ENCODE measurements around the gene NUAK2. TPM values are rescaled to one million over a fixed set of nuclear protein-coding genes. Genes with fewer than 3 reads are reported as not detected.

The NUAK2 gene
- 7.0 and 8.2 TPM in 2 replicates for polyA plus RNA-seq (2011; rRNA removed)
- polyA minus RNA-seq (2011; rRNA and poly(A)+ RNA removed): 12.5 and 20.1 TPM in 2 replicates

DNA sequence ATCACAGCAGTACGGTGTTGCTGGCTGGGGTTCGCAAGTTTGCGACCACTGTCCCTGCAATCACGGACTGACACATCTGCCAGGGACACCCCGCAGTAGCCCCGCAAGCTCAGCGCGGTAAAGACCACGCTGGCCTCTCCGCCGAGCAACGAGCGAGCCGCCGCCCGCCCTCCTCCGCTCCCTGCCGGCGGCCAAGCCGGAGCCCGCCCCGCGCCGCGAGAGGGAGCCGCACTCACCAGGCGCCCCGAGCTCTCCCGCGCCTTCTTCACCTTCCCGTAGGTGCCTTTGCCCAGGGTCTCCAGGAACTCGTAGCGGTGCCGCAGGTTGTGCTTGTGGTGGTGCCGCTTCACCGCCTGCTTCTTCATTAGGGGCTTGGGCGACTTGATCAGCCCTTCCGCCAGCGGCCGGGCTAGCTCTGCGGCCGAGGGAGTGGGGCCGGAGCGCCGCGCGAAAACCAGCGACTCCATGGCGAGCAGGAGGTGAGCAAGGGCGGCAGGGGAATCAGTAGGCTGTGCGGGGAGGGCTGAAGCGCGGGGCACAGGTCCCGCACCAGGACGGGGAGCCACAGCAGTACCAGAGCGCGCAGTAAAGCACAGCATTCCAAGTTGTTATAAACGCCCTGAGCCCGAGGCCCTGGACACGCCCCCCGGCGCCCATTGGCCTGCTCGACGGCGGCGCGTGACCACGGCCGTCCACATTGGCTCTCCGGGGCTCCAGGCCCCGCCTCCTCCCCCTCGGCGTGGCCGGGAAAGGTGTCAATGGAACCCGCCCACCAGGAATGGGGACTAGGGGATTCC, at the start of gene NUAK2:
Gene NUAK2, minus strand, starts transcription at position 584 of the 797 bp plus-strand sequence. Its CDS starts 117 bp downstream, at position 467.
- ChIA-PET CTCF (interaction anchor here (0.6 to 14.1 kb wide), 10 partner anchors 14 to 1308 kb away, joined by 3 to 603 read pairs (median 4); no protein-coding TSS in a partner anchor), POLR2A (interaction anchor here (0.6 to 2.1 kb wide), 8 partner anchors 20 to 170 kb away, joined by 3 to 8 read pairs (median 5); no protein-coding TSS in a partner anchor)
- DNase-seq (ENCODE audit: low read depth, low spot score): peak; percentile 61
- Histone ChIP-seq H3K9me3 (ENCODE audit: control insufficient read depth, insufficient read depth, low read length) (peaks cover 5% of the 10 kb centered on the region; the same call in 1 of the 2 replicates), H3K27ac (ENCODE audit: low read depth, low read length) (peak within 1 kb of the TSS; percentile 80), H3K4me3 (ENCODE audit: low read depth, low read length) (peak within 1 kb of the TSS; percentile 93), H3K27me3 (ENCODE audit: control insufficient read depth, insufficient read depth, low read length) (peaks cover 4% of the 10 kb centered on the region)
- peak; percentile 41 for TF ChIP-seq CTCF (IDR thresholded peaks at IDR 0.05; ENCODE audit: low read depth, low read length)

- TF ChIP-seq CTCF (IDR thresholded peaks at IDR 0.05; ENCODE audit: low read depth, low read length): no peak
- CTCF ChIA-PET: interaction anchor here (2.9 to 3.5 kb wide), 2 partner anchors 17 to 154 kb away, joined by 11 to 22 read pairs; no protein-coding TSS in a partner anchor
- no peaks in the 10 kb centered on the region; the same call in 1 of the 2 replicates for H3K9me3 ChIP-seq (ENCODE audit: control insufficient read depth, insufficient read depth, low read length)
- no peak overlapping the region for H3K27ac ChIP-seq (ENCODE audit: low read depth, low read length)
- H3K27me3 ChIP-seq (ENCODE audit: control insufficient read depth, insufficient read depth, low read length): no peaks in the 10 kb centered on the region
- POLR2A ChIA-PET: no interaction called here
- DNase-seq (ENCODE audit: low read depth, low spot score): no peak
- no peak overlapping the region for H3K4me3 ChIP-seq (ENCODE audit: low read depth, low read length)
These were observed 49.2 kb upstream of the NUAK2 start for GRCh38 chr1:205370780-205371179.

GRCh38 chr1:205369701-205370123, 48.2 kb upstream of the NUAK2 start:
- Histone ChIP-seq H3K4me3 (ENCODE audit: low read depth, low read length) (no peak overlapping the region), H3K9me3 (ENCODE audit: control insufficient read depth, insufficient read depth, low read length) (no peaks in the 10 kb centered on the region; the same call in 1 of the 2 replicates), H3K27me3 (ENCODE audit: control insufficient read depth, insufficient read depth, low read length) (no peaks in the 10 kb centered on the region), H3K27ac (ENCODE audit: low read depth, low read length) (no peak overlapping the region)
- CTCF ChIA-PET: interaction anchor here (3.5 kb wide), 1 partner anchor 15 kb away, joined by 22 read pairs; no protein-coding TSS in a partner anchor
- DNase-seq (ENCODE audit: low read depth, low spot score): no peak
- POLR2A ChIA-PET: no interaction called here
- TF ChIP-seq CTCF (IDR thresholded peaks at IDR 0.05; ENCODE audit: low read depth, low read length): no peak

DNA sequence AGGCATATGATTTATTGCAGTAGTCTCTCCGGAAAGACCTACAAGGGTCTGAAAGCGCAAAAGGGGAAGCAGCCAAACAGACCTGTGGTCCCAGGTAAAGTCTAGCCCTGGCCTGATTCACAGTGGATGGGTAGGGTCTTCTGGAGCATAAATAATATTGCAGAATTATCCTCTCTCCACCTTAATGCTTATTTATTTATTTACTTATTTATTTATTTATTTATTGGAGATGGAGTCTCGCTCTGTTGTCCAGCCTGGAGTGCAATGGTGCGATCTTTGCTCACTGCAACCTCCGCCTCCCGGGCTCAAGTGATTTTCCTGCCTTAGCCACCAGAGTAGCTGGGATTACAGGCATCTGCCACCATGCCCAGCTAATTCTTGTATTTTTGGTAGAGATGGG, 46.9 kb upstream of the NUAK2 start:
- CTCF ChIA-PET: interaction anchor here (0.6 to 4.9 kb wide), 3 partner anchors 14 to 577 kb away, joined by 6 to 38 read pairs (median 7); no protein-coding TSS in a partner anchor

More for the DNA sequence above, 46.9 kb upstream of the NUAK2 start:
- no peaks in the 10 kb centered on the region for H3K27me3 ChIP-seq (ENCODE audit: control insufficient read depth, insufficient read depth, low read length)
- H3K27ac ChIP-seq (ENCODE audit: low read depth, low read length): no peak overlapping the region
- no peak overlapping the region for H3K4me3 ChIP-seq (ENCODE audit: low read depth, low read length)
- POLR2A ChIA-PET: no interaction called here
- no peaks in the 10 kb centered on the region; the same call in 1 of the 2 replicates for H3K9me3 ChIP-seq (ENCODE audit: control insufficient read depth, insufficient read depth, low read length)
- DNase-seq (ENCODE audit: low read depth, low spot score): no peak
- TF ChIP-seq CTCF (IDR thresholded peaks at IDR 0.05; ENCODE audit: low read depth, low read length): no peak

Measured in AG04450 (cell line).